BLaER1 treated with 17β-estradiol and CSF1 and Interleukin-3, amounts not matched to agents 10 nM and 100 nM (cell line): ENCODE measurements around the gene IRF7.

Experiments
- H3K27ac ChIP-seq, 11 experiments: shearing (Covaris generic); formaldehyde crosslinking; 2 replicates each; pipeline ENCODE4 v1.8.1; 2022
- H3K27me3 ChIP-seq, 11 experiments: shearing (Covaris generic); formaldehyde crosslinking; 2 replicates each; pipeline ENCODE4 v1.8.1; 2022
- H3K36me3 ChIP-seq, 11 experiments: shearing (Covaris generic); formaldehyde crosslinking; 2 replicates each; pipeline ENCODE4 v1.8.1; 2022
- H3K4me1 ChIP-seq, 10 experiments: shearing (Covaris generic); formaldehyde crosslinking; 2 replicates each; pipeline ENCODE4 v1.8.1; 2022
- H3K4me2 ChIP-seq, 11 experiments: shearing (Covaris generic); formaldehyde crosslinking; 2 replicates each; pipeline ENCODE4 v1.8.1; 2022
- H3K4me3 ChIP-seq, 10 experiments: shearing (Covaris generic); formaldehyde crosslinking; 2 replicates each; pipeline ENCODE4 v1.8.1; 2022
- H3K9ac ChIP-seq, 11 experiments: shearing (Covaris generic); formaldehyde crosslinking; 2 replicates each; pipeline ENCODE4 v1.8.1; 2022
- H3K9me3 ChIP-seq, 11 experiments: shearing (Covaris generic); formaldehyde crosslinking; replicated peaks in 1 of 11; 2 replicates each; pipeline ENCODE4 v1.8.1; 2022
- H4K20me1 ChIP-seq, 11 experiments: shearing (Covaris generic); formaldehyde crosslinking; 2 replicates each; pipeline ENCODE4 v1.8.1; 2022
- Cebpa-rat ChIP-seq, 11 experiments: shearing (Covaris generic); IDR thresholded peaks; 2 replicates each; pipeline ENCODE4 v1.8.1; 2022

The IRF7 gene

GRCh38 chr11:616320-617198 is 809 bp upstream of the IRF7 start:
- Histone ChIP-seq H3K27ac (peak overlapping the region; percentile 74 to 97 (median 89)), H3K9ac (peak overlapping the region; percentile 83 to 91 (median 88); a peak in 21 of 22 replicates), H3K9me3 (no peaks in the 10 kb centered on the region), H3K4me1 (peaks cover 34 to 60% (median 47%) of the 10 kb centered on the region in 10 experiments), H4K20me1 (peaks cover 27 to 79% (median 45%) of the 10 kb centered on the region in 11 experiments), H3K4me3 (peak overlapping the region; percentile 64 to 85 (median 76)), H3K4me2 (peak overlapping the region; percentile 93 to 100 (median 98)), H3K36me3 (peaks cover 22 to 54% (median 42%) of the 10 kb centered on the region in 11 experiments), H3K27me3 (no peaks in the 10 kb centered on the region)
- TF ChIP-seq Cebpa-rat (IDR thresholded peaks at IDR 0.05): no peak

GRCh38 chr11:614623-615503 is 887 bp downstream of the IRF7 start:
- H4K20me1 ChIP-seq: peaks cover 43 to 83% (median 55%) of the 10 kb centered on the region in 11 experiments
- H3K9me3 ChIP-seq: no peaks in the 10 kb centered on the region
- no peak for TF ChIP-seq Cebpa-rat (IDR thresholded peaks at IDR 0.05)
- H3K27me3 ChIP-seq: no peaks in the 10 kb centered on the region
- H3K27ac ChIP-seq: peak overlapping the region; percentile 80 to 97 (median 89)
- H3K36me3 ChIP-seq: peaks cover 39 to 71% (median 59%) of the 10 kb centered on the region in 11 experiments
- peak overlapping the region; percentile 93 to 100 (median 100) for H3K4me2 ChIP-seq
- H3K4me1 ChIP-seq: peaks cover 34 to 51% (median 43%) of the 10 kb centered on the region in 10 experiments
- H3K4me3 ChIP-seq: peak overlapping the region; percentile 64 to 85 (median 76)
- H3K9ac ChIP-seq: peak overlapping the region; percentile 83 to 91 (median 88)

- peaks cover 47 to 73% (median 66%) of the 10 kb centered on the region in 11 experiments for H3K36me3 ChIP-seq
- H3K9me3 ChIP-seq: no peaks in the 10 kb centered on the region
- H3K9ac ChIP-seq: peak overlapping the region; percentile 20 to 91 (median 88); a peak in 16 of 22 replicates
- peak overlapping the region; percentile 93 to 100 (median 100) for H3K4me2 ChIP-seq
- H3K4me1 ChIP-seq: peaks cover 34 to 51% (median 43%) of the 10 kb centered on the region in 10 experiments
- peaks cover 43 to 85% (median 63%) of the 10 kb centered on the region in 11 experiments for H4K20me1 ChIP-seq
- TF ChIP-seq Cebpa-rat (IDR thresholded peaks at IDR 0.05): no peak
- H3K4me3 ChIP-seq: peak overlapping the region in 7 of 10 experiments; percentile 75 to 85 (median 76); a peak in 11 of 20 replicates
- H3K27me3 ChIP-seq: no peaks in the 10 kb centered on the region
- peak overlapping the region in 7 of 11 experiments; percentile 34 to 97 (median 90); a peak in 13 of 22 replicates for H3K27ac ChIP-seq
Observed at GRCh38 chr11:614021-614622, 1.6 kb downstream of the IRF7 start.

- Histone ChIP-seq H3K4me1 (peaks cover 40 to 56% (median 47%) of the 10 kb centered on the region in 10 experiments), H3K36me3 (peaks cover 50 to 73% (median 68%) of the 10 kb centered on the region in 11 experiments), H3K4me3 (peak overlapping the region in 3 of 10 experiments; percentile 75 to 83 (median 82); a peak in 1 of 20 replicates), H3K4me2 (peak overlapping the region in 10 of 11 experiments; percentile 13 to 100 (median 98); a peak in 13 of 22 replicates), H4K20me1 (peaks cover 47 to 85% (median 69%) of the 10 kb centered on the region in 11 experiments), H3K9ac (peak overlapping the region in 3 of 11 experiments; percentile 88 to 91 (median 90); a peak in 3 of 22 replicates), H3K27ac (peak overlapping the region in 5 of 11 experiments; percentile 34 to 97 (median 90); a peak in 8 of 22 replicates), H3K27me3 (no peaks in the 10 kb centered on the region), H3K9me3 (no peaks in the 10 kb centered on the region)
- TF ChIP-seq Cebpa-rat (IDR thresholded peaks at IDR 0.05): no peak
Observed at GRCh38 chr11:613369-613968, 2.3 kb downstream of the IRF7 start.

GRCh38 chr11:612961-613300 is 2.8 kb downstream of the IRF7 start:
- H3K36me3 ChIP-seq: peaks cover 55 to 73% (median 70%) of the 10 kb centered on the region in 11 experiments
- H3K4me3 ChIP-seq: no peak overlapping the region
- peaks cover 53 to 86% (median 75%) of the 10 kb centered on the region in 11 experiments for H4K20me1 ChIP-seq
- H3K27ac ChIP-seq: peak overlapping the region in 3 of 11 experiments; percentile 8 to 47 (median 17); a peak in 3 of 22 replicates
- no peaks in the 10 kb centered on the region for H3K9me3 ChIP-seq
- no peak overlapping the region for H3K9ac ChIP-seq
- peaks cover 45 to 60% (median 52%) of the 10 kb centered on the region in 10 experiments for H3K4me1 ChIP-seq
- peak overlapping the region in 9 of 11 experiments; percentile 10 to 61 (median 33); a peak in 8 of 22 replicates for H3K4me2 ChIP-seq
- no peak for TF ChIP-seq Cebpa-rat (IDR thresholded peaks at IDR 0.05)
- no peaks in the 10 kb centered on the region for H3K27me3 ChIP-seq

- no peaks in the 10 kb centered on the region for H3K27me3 ChIP-seq
- peaks cover 60 to 77% (median 75%) of the 10 kb centered on the region in 11 experiments for H3K36me3 ChIP-seq
- no peak overlapping the region for H3K9ac ChIP-seq
- H4K20me1 ChIP-seq: peaks cover 55 to 91% (median 80%) of the 10 kb centered on the region in 11 experiments
- no peak overlapping the region for H3K4me3 ChIP-seq
- H3K4me2 ChIP-seq: peak overlapping the region in 5 of 11 experiments; percentile 10 to 61 (median 43); a peak in 4 of 22 replicates
- H3K9me3 ChIP-seq: no peaks in the 10 kb centered on the region
- H3K27ac ChIP-seq: peak overlapping the region in 1 of 11 experiments; percentile 17; a peak in 1 of 22 replicates
- TF ChIP-seq Cebpa-rat (IDR thresholded peaks at IDR 0.05): no peak
- H3K4me1 ChIP-seq: peaks cover 46 to 60% (median 51%) of the 10 kb centered on the region in 10 experiments
Observed at GRCh38 chr11:612201-612960, 3.4 kb downstream of the IRF7 start.
